Prostate gland (tissue), 2 donors: Measurements from ENCODE around the gene ZNF581. TPM values are rescaled to one million over a fixed set of nuclear protein-coding genes. Genes with fewer than 3 reads are reported as not detected.

Experiments
- DNase-seq: peaks from one replicate; pipeline ENCODE4 v3.0.0-alpha.2; 2019; ENCODE audit warnings: low spot score
- H3K27ac ChIP-seq, 2 donors: fragments of 200-600 bp; sonication (generic); 2 replicates each; pipeline ENCODE4 v1.5.1; 2017 to 2019
- H3K27me3 ChIP-seq: fragments of 200-600 bp; sonication (generic); replicated peaks from 2 replicates; pipeline ENCODE4 v1.5.1; 2019; ENCODE audit not compliant: insufficient read depth
- H3K36me3 ChIP-seq, 2 donors: fragments of 200-600 bp; sonication (generic); 1 replicate in 1 of 2; 2 replicates in 1 of 2; pipeline versions ENCODE4 v1.5.1 to v1.8.1; 2017 to 2019
- H3K4me1 ChIP-seq: fragments of 200-600 bp; sonication (generic); replicated peaks from 2 replicates; pipeline ENCODE4 v1.5.1; 2019
- H3K4me3 ChIP-seq, 2 donors: fragments of 200-600 bp; sonication (generic); 2 replicates each; pipeline ENCODE4 v1.5.1; 2017 to 2019
- H3K9me3 ChIP-seq: fragments of 200-600 bp; sonication (generic); 2 replicates; pipeline ENCODE4 v1.5.1; 2017
- CTCF ChIP-seq, 4 experiments: fragments of 200-600 bp in 2 of 4; fragments of 450-650 bp in 2 of 4; sonication (generic) in 2 of 4; IDR thresholded peaks; 1 replicate in 3 of 4; 2 replicates in 1 of 4; pipeline ENCODE4 v1.5.1; 2016 to 2019; ENCODE audit warnings: antibody characterized with exemption in 4 of 4, mild to moderate bottlenecking in 2 of 4, moderate library complexity in 2 of 4
- POLR2A ChIP-seq: fragments of 450-650 bp; IDR thresholded peaks from one replicate; pipeline ENCODE4 v1.6.1; 2016; ENCODE audit warnings: antibody characterized with exemption, mild to moderate bottlenecking
- POLR2AphosphoS5 ChIP-seq: sonication (generic); formaldehyde crosslinking; IDR thresholded peaks from one replicate; pipeline ENCODE4 v1.6.1; 2017; ENCODE audit warnings: antibody characterized with exemption
- WGBS: methylation state at CpG from one replicate; pipeline ENCODE4 v1.1.5; 2018; 5-methylcytosine and 5-hydroxymethylcytosine counted together
- intact Hi-C: fragments of 100-400 bp; cut with DNase I; formaldehyde crosslinking; loops from one replicate; pipeline ENCODE4 v1.14.2; 2022
- total RNA-seq, 2 donors: library from RNA; depleted of rRNA; stranded (reverse); fragments of >200 nt; gene quantifications; one replicate each; pipeline ENCODE4 v1.1.0, GENCODE V29; 2016

Gene ZNF581
- total RNA-seq, 2 donors from 2014 or later, result 19.7 to 20.6 TPM

GRCh38 chr19:55654323-55654867, 10.9 kb downstream of the ZNF581 start:
- TF ChIP-seq CTCF (IDR thresholded peaks at IDR 0.05) (no peak), POLR2A (no peak), POLR2AphosphoS5 (peak; percentile 33)
- Histone ChIP-seq H3K9me3 (no peaks in the 10 kb centered on the region), H3K4me3 (peak overlapping the region; percentile 88 to 94), H3K4me1 (peaks cover 28% of the 10 kb centered on the region), H3K27me3 (no peaks in the 10 kb centered on the region), H3K27ac (peak overlapping the region; percentile 98 to 99), H3K36me3 (no peaks in the 10 kb centered on the region)
- intact Hi-C loops, result loop anchor here (10.0 kb wide), 1 partner anchor 540 kb away; the partner anchor contains the start of gene PPP1R12C
- under 1% methylated on average over 43 of the region's 52 CpGs for WGBS
- peak; percentile 99 for DNase-seq

DNA sequence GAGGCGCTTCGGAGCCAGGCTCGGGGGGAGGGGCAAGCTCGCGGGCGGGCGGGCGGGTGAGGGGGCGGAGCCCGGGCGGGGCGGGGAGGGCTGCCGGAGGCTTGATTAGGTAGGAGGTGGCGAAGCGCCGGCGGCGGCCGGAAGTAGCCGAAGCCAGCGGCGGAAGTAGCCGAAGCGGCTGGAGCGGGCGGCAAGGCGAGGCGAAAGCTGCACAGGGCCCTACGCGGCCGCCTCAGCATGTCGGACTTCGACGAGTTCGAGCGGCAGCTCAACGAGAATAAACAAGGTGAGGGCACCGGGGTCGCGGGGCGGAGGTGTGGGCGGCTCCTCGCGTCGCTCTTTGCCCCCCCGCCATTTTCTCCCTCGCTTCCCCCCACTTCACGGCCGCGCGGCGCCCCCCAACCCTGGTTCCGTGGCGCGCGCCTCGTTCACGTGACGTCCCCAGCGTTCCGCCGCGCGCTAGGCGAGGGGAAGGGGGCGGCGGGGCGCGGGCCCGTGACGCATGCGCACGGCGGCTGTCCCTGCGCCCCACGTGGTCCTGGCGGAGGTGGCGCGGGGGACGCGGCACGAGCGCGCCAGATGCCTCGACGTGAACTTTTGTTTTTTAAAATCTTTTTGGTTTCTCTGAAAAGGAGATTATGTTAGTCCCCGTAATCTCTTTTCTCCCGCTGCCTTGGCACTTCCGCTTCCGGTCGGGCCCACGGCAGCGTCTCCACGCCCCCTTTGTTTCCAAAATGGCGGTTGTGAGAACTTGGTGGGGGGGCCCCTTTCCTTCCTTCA, 11.6 kb downstream of the ZNF581 start, which contains the start of gene U2AF2:
U2AF2 (plus strand) TSS at position 168 of the 780 bp plus-strand sequence; CDS start at position 238, 70 bp downstream.
- Histone ChIP-seq H3K4me3 (peak within 1 kb of the TSS; percentile 88 to 94), H3K36me3 (no peaks in the 10 kb centered on the region), H3K9me3 (no peaks in the 10 kb centered on the region), H3K4me1 (peaks cover 28% of the 10 kb centered on the region), H3K27ac (peak within 1 kb of the TSS; percentile 98 to 99), H3K27me3 (no peaks in the 10 kb centered on the region)
- 0% methylated on average over 51 of the region's 95 CpGs for WGBS
- peak in 1 of 4 experiments; percentile 18 for TF ChIP-seq CTCF (IDR thresholded peaks at IDR 0.05)
- peak; percentile 62 for TF ChIP-seq POLR2A
- peak; percentile 48 for TF ChIP-seq POLR2AphosphoS5
- intact Hi-C loops, result loop anchor here (10.0 kb wide), 1 partner anchor 540 kb away; the partner anchor contains the start of gene PPP1R12C
- DNase-seq, result peak; percentile 94

DNA sequence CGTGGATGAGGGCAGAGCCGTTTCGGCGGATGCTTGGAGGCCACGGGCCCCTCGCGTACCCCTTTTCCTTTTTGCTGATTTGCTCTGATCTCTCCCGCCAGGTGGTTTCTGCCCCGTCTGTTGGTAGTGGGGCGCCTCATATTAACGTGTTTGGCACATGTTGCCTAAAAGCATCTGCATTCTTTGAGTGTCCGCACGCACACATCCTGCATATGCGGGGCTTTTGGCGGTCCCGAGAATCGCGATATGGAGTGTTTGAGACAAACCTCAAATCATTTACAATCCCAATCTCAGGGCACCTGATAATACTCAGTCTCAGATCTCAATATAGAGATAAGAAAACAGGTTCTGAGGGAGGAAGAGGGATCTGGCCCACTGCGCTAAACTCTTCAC, 12.2 kb downstream of the ZNF581 start:
- Histone ChIP-seq H3K4me1 (peaks cover 28% of the 10 kb centered on the region), H3K27ac (peak overlapping the region; percentile 98 to 99), H3K27me3 (no peaks in the 10 kb centered on the region), H3K9me3 (no peaks in the 10 kb centered on the region), H3K36me3 (peaks cover 0 to 3% of the 10 kb centered on the region in 2 donors), H3K4me3 (peak overlapping the region; percentile 88 to 94)
- intact Hi-C loops, result loop anchor here (10.0 kb wide), 1 partner anchor 541 kb away; the partner anchor contains the start of gene PPP1R12C
- WGBS, result under 1% methylated on average over 19 of the region's 19 CpGs
- TF ChIP-seq POLR2AphosphoS5 (no peak), POLR2A (no peak), CTCF (IDR thresholded peaks at IDR 0.05) (no peak)
- no peak for DNase-seq

- intact Hi-C loops, result loop anchor here (10.0 kb wide), 1 partner anchor 542 kb away; the partner anchor contains the start of gene PPP1R12C
- WGBS, result 46% methylated on average over 7 of the region's 7 CpGs
- Histone ChIP-seq H3K9me3 (no peaks in the 10 kb centered on the region), H3K36me3 (peaks cover 0 to 3% of the 10 kb centered on the region in 2 donors), H3K4me3 (peak overlapping the region; percentile 88 to 94), H3K27me3 (no peaks in the 10 kb centered on the region), H3K27ac (no peak overlapping the region), H3K4me1 (peaks cover 28% of the 10 kb centered on the region)
- TF ChIP-seq CTCF (IDR thresholded peaks at IDR 0.05) (no peak), POLR2A (no peak)
- no peak for DNase-seq
Measured at GRCh38 chr19:55656552-55656951, 13.1 kb downstream of the ZNF581 start.
